Hippocampal formation (tissue), 2 donors: ENCODE results near the gene C1orf105.

Source experiments
- DNase-seq, 2 donors: peaks; one replicate each; lab custom pipeline; 2025; lab: John Stamatoyannopoulos, UW

Gene C1orf105

GRCh38 chr1:172397221-172397620 lies 23.3 kb upstream of the C1orf105 start:
- DNase-seq, result no peak

- no peak for DNase-seq
These were observed 22.9 kb upstream of the C1orf105 start for GRCh38 chr1:172397633-172398032.

GRCh38 chr1:172398193-172398592 lies 22.3 kb upstream of the C1orf105 start:
- no peak for DNase-seq

GRCh38 chr1:172398970-172399755 lies 21.3 kb upstream of the C1orf105 start:
- DNase-seq, result peak; percentile 59 to 93

GRCh38 chr1:172399756-172400721 lies 20.4 kb upstream of the C1orf105 start:
- no peak for DNase-seq

GRCh38 chr1:172400722-172401105 lies 19.8 kb upstream of the C1orf105 start:
- no peak for DNase-seq

- DNase-seq, result no peak
These were observed 19.0 kb upstream of the C1orf105 start for GRCh38 chr1:172401477-172401876.

- DNase-seq, result no peak
These were observed 18.6 kb upstream of the C1orf105 start for GRCh38 chr1:172401892-172402291.

- no peak for DNase-seq
These were observed 17.5 kb upstream of the C1orf105 start for GRCh38 chr1:172402878-172403569.

- no peak for DNase-seq
These were observed 16.4 kb upstream of the C1orf105 start for GRCh38 chr1:172404121-172404520.

GRCh38 chr1:172405912-172406311 lies 14.6 kb upstream of the C1orf105 start:
- DNase-seq, result no peak

- DNase-seq, result no peak
These were observed 13.5 kb upstream of the C1orf105 start for GRCh38 chr1:172406968-172407367.

GRCh38 chr1:172408958-172409357 lies 11.5 kb upstream of the C1orf105 start:
- no peak for DNase-seq

- DNase-seq, result no peak
These were observed 10.5 kb upstream of the C1orf105 start for GRCh38 chr1:172410027-172410426.

GRCh38 chr1:172411791-172412338 lies 8.6 kb upstream of the C1orf105 start:
- DNase-seq, result no peak

GRCh38 chr1:172414331-172414730 lies 6.2 kb upstream of the C1orf105 start:
- no peak for DNase-seq

GRCh38 chr1:172416496-172417035 lies 3.9 kb upstream of the C1orf105 start:
- DNase-seq, result no peak

- no peak for DNase-seq
These were observed 2.9 kb upstream of the C1orf105 start for GRCh38 chr1:172417557-172417956.

- DNase-seq, result peak; percentile 14 to 52
These were observed 1.6 kb downstream of the C1orf105 start for GRCh38 chr1:172421974-172422604.

- DNase-seq, result no peak
These were observed 2.9 kb downstream of the C1orf105 start for GRCh38 chr1:172423336-172423735.

- no peak for DNase-seq
These were observed 4.9 kb downstream of the C1orf105 start for GRCh38 chr1:172425339-172425738.
